Activated CD8-positive, alpha-beta memory T cell treated with anti-CD3 and anti-CD28 coated beads for 36 hours (primary cell): Measurements from ENCODE around the gene NCOA5. TPM values are rescaled to one million over a fixed set of nuclear protein-coding genes. Genes with fewer than 3 reads are reported as not detected.

Experiments used
- CTCF ChIA-PET: fragments of 350-600 bp; sonication (Branson Sonifier 250); formaldehyde crosslinking; loops from one replicate; lab custom pipeline; 2021; ENCODE audit warnings: antibody characterized with exemption; lab: Charles Lee
- POLR2A ChIA-PET: fragments of 350-600 bp; sonication (Branson Sonifier 250); formaldehyde crosslinking; loops from one replicate; lab custom pipeline; 2021; ENCODE audit warnings: antibody characterized with exemption; lab: Charles Lee
- total RNA-seq, 2 experiments: library from RNA; stranded (reverse); gene quantifications; one replicate each; pipeline ENCODE4 v1.2.3, GENCODE V29; 2021

NCOA5 gene
- total RNA-seq, 2 experiments from 2014 or later: 27.2 to 31.6 TPM

DNA sequence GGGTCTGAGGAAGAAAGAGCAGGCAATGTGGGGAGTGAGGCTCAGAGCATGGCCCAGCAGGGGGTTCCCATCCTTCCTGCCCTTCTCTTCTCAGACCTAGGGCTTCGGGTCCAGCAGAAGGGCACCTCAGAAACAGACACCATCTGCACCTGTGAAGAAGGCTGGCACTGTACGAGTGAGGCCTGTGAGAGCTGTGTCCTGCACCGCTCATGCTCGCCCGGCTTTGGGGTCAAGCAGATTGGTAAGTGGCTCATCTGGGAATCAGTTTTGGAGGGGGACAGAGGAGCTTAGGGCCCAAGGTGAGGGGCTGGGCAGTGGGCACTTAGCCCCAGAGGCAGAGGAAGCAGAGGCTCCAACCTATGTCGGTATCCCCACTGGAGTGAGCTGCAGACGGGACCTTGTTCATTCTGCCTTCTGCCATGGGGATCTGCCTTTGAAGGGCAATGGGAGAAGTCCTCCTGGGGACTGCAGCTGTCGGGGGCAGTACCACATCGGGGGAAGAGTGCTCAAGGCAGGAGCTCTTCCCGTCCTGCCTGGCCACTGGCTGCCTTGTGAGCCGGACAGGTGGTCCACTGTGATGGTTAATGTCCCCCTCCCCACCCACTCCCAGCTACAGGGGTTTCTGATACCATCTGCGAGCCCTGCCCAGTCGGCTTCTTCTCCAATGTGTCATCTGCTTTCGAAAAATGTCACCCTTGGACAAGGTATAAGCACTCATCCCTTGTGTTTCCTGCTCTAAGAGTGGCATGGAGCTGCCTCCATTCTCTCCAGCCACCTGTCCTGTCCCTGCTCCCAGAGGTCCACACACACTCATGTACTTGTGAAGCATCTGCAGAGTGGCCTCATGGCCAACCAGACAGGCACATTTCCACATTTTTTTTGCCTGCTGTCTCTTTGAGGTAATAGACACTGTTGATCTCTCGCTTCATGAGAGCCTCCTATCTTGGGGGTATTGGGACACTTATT lies 33.0 kb upstream of the NCOA5 start:
- ChIA-PET POLR2A (no interaction called here), CTCF (no interaction called here)

DNA sequence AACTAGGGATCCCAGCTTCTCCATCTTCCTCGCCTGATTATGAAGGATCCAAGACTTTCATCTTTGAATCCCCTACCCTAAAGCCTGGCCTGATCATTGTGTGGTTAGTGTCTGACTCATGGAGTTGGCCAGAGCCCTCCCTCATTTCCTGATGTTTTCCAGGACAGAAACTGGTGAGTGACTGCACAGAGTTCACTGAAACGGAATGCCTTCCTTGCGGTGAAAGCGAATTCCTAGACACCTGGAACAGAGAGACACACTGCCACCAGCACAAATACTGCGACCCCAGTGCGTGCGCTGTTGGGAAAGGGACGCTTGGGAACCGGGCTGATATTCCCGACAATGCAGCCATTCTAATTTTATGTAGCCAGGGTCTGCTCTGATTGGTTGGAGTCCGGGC lies 32.3 kb upstream of the NCOA5 start:
- ChIA-PET CTCF (no interaction called here), POLR2A (no interaction called here)

DNA sequence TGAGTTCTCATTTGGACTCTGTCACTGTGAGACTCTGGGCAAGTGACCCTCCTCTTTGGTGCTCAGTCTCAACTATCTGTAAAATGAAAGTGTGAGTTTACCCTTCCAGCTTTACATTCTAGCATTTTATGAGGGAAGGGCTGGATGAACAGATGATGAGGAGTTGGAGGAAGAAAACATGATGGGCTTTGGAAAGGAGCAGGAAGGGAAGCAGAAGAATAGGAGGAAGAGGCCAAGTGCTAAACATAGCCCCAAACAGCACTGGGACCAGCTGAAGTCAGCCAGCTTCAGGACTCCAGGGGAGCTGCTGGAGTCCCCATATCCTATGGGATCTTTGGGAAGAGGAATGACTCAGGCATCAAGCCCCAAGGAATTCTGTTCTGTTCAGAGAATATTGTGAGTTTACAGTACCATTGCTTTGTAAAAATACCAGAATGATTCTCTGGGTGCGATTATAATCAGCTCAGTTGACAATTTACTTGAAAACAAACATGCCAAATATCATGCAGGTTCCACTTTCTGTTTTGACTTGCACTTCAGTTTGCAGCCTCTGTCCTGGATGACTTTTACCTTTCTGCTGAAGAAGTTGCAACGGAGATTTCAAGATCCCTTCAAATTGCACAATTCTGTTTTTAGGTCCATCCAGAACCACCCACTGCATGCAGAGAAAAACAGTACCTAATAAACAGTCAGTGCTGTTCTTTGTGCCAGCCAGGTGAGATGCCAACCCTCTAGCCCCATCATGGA lies 31.6 kb upstream of the NCOA5 start:
- ChIA-PET CTCF (interaction anchor here (1.3 to 1.4 kb wide), 2 partner anchors 8 to 13 kb away, joined by 4 read pairs; no protein-coding TSS in a partner anchor), POLR2A (no interaction called here)

DNA sequence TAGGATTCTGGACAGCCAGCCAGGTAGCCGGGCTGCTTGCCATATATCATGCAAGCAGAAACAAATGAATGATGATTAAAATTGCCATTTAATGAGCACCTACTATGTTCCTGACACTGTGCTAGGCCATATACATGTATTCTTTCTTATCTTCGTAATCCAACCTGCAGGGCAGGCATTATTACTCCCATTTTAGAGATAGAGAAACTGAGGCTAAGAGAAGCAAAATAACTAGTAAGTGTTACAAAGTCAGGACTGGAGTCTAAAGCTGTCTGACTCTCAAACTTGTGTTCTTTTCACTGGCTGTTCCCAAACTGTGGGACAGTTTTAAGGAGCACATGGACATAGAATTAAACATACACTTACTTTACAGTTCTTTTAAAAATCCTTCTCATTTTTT lies 30.4 kb upstream of the NCOA5 start:
- ChIA-PET POLR2A (no interaction called here), CTCF (interaction anchor here (1.3 to 1.4 kb wide), 2 partner anchors 10 to 12 kb away, joined by 4 read pairs; no protein-coding TSS in a partner anchor)

DNA sequence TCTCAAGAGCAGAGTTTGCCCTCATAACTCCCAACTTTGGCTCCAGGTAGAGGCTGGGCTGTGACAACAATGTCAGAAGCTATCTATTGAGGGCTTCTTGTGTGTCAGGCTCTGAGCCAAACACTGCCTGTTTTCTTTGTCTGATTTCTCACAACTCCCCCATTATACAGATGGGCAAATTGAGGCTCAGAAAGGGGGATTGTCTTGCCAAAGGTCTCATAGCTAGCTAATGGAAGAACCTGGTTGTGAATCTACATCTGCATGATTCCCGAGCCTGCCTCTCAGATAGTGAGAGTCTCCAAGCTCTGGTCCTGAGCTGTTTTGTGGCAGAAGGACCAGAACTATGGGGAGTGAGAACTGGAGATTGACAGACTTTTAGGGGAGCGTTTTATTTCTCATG lies 29.8 kb upstream of the NCOA5 start:
- CTCF ChIA-PET: interaction anchor here (1.4 to 2.1 kb wide), 2 partner anchors 11 to 13 kb away, joined by 4 to 5 read pairs; no protein-coding TSS in a partner anchor
- POLR2A ChIA-PET: no interaction called here

DNA sequence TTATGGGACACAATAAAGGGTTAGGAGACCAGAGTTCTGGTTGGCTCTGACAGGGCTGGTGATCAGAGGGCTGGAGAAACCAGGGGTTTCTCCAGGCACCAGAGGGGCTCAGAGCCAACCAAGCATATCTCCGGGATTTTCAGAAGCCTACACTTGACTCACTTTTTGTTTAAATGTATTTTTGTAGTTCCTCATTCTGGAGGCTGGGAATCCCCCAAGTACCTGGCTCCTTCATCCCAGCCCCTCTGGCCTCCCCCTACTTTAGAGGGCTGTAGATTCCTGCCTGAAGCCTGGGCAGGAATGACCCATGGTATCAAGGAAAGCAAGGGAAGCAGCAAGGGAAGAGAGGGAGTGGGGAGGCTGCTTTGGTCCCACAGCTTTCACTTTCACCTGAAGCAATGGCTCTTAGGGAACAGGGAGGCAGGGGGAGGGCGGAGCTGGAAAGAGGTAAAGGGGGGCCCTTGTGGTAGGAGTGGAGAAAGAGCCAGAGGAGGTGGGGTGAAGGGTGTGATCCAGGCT lies 29.3 kb upstream of the NCOA5 start:
- CTCF ChIA-PET: interaction anchor here (2.1 to 2.3 kb wide), 2 partner anchors 9 to 13 kb away, joined by 5 to 6 read pairs; no protein-coding TSS in a partner anchor
- POLR2A ChIA-PET: no interaction called here

DNA sequence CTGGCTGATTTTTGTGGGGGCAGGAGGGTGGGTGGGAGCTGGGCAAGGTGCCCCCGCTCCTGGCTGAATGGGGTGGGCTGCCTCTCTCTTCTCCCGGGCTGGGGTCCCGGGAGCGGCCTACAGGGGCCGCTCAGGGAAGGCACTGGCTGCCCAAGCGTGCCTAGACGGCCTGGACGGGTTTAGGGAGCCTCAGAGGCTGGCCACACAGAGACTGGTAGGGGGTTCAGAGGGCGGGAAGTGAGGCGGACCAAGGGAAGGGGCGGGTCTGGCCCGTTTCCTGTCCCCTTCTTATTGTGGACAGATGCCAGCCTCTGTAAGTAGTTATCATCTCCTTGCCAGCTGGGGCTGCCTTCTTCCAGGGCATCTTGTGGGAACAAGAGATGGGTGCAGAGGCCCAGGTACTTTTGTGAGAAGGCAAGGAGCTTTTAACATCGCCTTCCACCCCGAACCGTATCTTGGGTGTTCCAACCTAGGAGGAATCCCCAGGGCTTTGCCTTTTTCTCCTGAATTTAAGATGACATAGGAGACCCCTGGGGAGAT lies 28.8 kb upstream of the NCOA5 start:
- CTCF ChIA-PET: interaction anchor here (2.1 to 2.3 kb wide), 2 partner anchors 10 to 14 kb away, joined by 5 to 6 read pairs; no protein-coding TSS in a partner anchor

DNA sequence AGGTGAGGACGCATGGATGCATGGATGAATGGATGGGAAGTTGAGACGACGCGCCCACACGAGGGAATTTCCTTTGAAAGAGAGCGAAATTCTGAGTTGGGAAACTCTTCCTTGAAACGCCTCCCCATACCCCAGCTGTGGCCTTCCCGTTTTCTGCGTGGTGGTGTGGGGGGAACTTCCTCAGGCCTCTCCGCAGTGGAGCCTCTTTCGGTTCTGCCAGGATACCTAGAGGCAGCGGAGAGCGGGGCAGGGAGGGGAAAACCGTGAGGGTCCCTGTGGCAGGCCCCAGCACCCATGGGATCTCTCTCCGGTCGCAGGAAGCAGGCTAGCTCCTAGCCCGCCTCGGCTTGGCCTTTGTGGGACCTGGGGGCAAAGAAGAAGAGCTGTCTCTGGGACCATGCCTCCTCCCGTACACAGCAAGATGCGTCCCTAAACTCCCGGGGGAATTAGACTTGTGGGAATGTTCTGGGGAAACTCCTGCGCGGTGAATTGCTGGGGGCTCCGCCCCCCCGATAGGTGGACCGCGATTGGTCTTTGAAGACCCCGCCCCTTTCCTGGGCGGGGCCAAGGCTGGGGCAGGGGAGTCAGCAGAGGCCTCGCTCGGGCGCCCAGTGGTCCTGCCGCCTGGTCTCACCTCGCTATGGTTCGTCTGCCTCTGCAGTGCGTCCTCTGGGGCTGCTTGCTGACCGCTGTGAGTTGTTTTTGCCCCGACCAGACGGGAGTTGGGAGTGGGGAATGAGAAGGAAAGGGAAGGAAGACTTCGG lies 28.1 kb upstream of the NCOA5 start, which contains the start of gene CD40:
Gene CD40 (plus strand): TSS at position 611 of the 764 bp plus-strand sequence. CDS start 30 bp downstream, at position 641.
- ChIA-PET POLR2A (interaction anchor here (0.6 kb wide), 1 partner anchor 110 kb away, joined by 3 read pairs; no protein-coding TSS in a partner anchor), CTCF (interaction anchor here (2.1 to 2.3 kb wide), 2 partner anchors 11 to 14 kb away, joined by 5 to 6 read pairs; no protein-coding TSS in a partner anchor)

More for the DNA sequence above, 28.8 kb upstream of the NCOA5 start:
- POLR2A ChIA-PET: no interaction called here

DNA sequence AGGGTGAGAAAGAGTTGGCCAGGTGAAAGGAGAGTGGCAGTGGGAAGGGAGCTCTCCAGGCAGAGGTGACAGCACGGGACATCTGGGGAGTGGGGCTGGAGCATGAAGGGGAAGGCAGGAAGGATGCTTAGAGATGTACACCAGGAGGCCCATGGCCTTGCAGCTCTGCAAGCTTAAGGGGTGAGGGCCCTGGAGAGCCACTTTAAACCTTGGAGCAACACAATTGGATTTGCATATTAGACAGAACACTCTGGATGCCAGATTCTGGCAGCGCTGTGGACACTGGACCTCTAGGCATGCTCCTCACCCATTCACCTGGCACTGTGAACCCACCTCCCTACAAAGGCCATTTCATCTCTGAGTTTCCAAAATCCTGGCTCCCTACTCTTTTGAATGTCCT lies 24.7 kb upstream of the NCOA5 start:
- CTCF ChIA-PET: no interaction called here
- POLR2A ChIA-PET: no interaction called here

DNA sequence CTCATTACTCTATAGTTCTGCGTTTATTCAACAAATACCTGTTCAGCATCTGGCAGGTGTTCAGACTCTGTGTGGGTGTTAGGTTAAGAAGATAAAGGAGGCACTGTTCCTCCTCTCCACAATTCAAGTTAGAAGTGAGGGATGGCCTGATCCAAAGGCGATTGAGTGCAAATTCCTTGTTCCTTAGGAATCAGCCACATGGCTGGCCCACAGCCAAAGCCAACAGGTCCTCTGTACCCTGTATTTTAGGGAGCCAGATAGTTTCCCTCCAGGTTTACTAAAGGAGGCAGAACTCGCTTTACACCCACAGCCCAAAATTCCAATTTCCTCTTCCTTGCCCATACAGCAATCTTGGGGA lies 23.3 kb upstream of the NCOA5 start:
- ChIA-PET CTCF (no interaction called here), POLR2A (no interaction called here)

DNA sequence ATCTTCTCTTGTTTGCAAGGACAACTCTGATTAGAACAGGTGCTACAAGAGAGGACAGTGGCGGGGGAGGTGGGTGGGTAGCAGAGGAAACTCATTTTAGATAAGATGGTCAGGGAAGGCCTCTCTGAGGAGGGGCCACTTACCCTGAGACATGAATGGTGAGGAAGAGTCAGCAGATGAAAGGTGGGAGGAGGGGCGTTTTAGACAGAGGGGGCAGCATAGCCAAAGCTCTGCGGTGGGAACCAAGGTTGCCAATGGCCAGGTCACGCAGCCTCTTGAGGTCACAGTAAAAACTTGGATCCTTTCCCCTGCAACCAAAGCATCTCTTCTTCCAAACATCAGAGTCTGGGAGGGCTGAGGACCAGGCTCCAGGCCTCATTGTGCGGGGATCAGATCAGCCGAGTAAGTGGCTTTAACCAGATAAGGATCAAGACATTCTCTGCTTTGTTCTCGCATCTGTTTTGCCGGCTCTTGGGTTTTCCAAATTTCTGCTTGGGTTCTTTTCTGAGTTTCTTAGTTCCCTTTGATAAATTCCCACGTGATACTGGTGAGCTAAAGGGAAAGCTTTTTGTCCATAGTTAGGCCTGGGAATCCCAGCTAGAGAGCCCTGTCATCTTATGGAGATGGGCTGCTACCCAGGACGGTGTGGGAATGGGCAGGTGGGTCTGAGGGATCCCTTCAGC lies 22.8 kb upstream of the NCOA5 start:
- ChIA-PET POLR2A (no interaction called here), CTCF (no interaction called here)

DNA sequence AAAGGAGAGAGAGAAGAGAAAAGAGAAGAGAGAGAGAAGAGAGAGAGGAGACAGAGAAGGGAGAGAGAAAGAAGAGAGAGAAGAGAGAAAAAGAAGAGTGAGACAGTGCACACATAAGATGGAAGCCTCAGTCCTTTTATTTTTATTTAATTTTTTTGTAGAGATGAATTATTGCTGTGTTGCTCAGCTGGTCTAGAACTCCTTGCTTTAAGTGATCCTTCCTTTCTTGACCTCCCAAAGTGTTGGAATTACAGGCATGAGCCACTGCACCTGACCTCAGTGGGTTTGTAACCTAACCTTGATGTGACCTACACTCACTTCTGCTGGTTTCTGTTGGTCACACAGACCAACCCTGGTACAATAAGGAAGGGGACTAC lies 22.1 kb upstream of the NCOA5 start:
- CTCF ChIA-PET: interaction anchor here (1.2 kb wide), 1 partner anchor 89 kb away, joined by 3 read pairs; no protein-coding TSS in a partner anchor
- POLR2A ChIA-PET: no interaction called here

DNA sequence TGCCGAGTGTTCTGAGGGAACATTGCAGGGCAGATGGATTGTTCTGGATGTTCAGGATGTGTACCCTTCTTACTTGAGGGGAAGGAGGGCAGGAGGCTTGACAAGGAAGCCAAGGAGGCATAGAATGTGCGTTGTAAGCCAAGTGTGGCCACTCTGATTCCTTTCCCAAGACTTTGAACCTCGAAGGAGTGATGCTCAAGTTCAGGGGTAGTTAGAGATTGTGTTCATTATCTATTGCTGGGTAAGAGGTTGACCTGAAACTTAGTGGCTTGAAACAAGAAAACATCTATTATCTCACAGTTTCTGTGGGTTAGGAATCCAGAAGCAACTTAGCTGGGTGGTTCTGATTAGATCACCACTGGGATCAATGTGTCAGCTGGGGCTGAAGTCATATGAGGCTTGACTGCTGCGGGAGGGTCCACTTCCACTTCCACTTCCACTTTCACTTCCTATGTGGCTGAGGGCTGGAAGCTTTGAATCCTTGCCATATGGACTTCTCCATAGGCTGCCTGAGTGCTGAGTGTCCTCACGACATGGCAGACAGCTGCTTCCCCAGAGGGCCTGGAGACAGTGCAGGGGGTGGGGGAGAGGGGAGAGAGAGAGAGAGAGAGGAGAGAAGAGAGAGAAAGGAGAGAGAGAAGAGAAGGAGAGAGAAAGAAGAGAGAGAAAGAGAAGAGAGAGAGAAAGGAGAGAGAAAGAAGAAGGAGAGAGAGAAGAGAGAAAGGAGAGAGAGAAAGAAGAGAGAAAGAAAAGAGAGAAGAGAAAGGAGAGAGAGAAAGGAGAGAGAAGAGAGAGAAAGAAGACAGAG lies 21.5 kb upstream of the NCOA5 start:
- ChIA-PET POLR2A (interaction anchor here (0.6 kb wide), 1 partner anchor 33 kb away, joined by 14 read pairs; no protein-coding TSS in a partner anchor), CTCF (interaction anchor here (1.2 kb wide), 1 partner anchor 88 kb away, joined by 3 read pairs; no protein-coding TSS in a partner anchor)

DNA sequence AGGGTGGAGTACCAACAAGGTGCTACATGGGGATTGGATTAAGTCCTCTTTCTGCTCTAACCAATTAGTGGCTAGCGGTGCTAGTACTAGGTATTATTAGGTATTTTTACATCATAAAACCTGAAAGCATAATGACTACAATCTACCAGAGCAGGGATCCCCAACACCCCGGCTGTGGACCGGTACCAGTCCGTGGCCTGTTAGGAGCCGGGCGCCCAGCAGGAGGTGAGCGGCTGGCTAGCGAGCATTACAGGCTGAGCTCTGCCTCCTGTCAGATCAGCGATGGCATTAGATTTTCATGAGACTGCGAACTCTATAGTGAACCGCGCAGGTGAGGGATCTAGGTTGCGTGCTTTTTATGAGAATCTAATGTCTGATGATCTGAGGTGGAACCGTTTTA lies 19.2 kb upstream of the NCOA5 start:
- CTCF ChIA-PET: interaction anchor here (1.7 kb wide), 1 partner anchor 11 kb away, joined by 4 read pairs; no protein-coding TSS in a partner anchor
- POLR2A ChIA-PET: no interaction called here

DNA sequence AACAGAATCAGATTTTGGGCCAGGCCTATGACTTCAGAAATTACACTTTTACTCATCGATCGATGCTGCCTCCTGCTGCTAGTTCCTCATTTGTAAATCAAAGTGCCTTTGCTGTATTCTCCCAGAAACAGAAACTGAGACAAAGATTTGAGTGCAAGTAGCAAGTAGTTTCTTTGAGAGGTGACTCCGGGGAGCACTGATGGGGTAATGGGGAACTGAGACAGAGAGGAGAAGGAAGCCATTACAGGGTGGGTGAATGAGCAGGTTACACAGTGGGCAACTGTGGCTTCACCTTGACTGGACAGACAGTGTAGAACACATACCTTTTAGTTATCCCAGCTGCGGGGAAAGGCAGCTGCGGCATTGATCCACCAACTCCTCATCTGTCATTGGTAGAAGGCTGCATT lies 18.7 kb upstream of the NCOA5 start:
- CTCF ChIA-PET: interaction anchor here (1.7 to 1.9 kb wide), 2 partner anchors 12 to 13 kb away, joined by 4 to 5 read pairs; no protein-coding TSS in a partner anchor
- POLR2A ChIA-PET: no interaction called here

DNA sequence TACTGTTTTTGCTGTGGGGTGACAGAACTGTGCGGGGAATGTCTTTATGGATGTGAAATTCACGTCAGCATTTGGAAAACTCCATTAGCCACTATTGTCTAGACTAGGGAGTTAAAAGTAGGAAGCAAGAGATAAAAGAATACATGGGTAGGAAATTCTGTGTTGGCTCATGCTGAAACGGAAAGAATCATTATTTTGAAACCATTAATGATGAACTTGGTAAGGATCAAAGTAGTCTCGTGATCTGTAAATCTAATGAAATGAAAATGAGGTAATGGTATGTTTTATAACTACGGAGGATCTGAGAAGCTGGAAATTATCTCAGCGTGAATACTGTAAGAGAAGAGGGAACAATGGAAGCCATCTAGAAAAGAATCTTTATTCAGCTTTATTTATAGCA lies 17.3 kb upstream of the NCOA5 start:
- POLR2A ChIA-PET: no interaction called here

DNA sequence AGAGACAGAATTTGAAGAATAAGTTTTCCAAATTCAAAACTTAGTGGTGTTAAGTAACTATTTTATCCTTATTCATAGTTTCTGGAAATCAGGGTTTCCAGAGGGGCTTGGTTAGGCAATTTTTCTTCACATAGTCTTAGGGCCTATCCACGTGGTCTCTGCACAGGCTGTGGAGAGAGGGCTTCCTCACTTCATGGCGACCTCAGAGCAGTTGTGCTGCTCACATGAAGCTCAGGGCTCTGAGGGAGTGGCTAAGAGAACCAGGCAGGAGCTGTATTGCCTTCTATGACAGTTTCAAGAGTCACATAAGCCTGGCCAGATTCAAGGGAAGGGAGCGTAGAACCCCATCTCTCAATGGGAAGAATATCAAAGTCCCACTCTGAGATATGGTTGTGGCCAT lies 14.5 kb upstream of the NCOA5 start:
- ChIA-PET POLR2A (no interaction called here), CTCF (no interaction called here)

More for the DNA sequence above, 17.3 kb upstream of the NCOA5 start:
- CTCF ChIA-PET: interaction anchor here (1.3 to 1.9 kb wide), 2 partner anchors 12 to 93 kb away, joined by 3 to 5 read pairs; no protein-coding TSS in a partner anchor
